Endothelial cell of umbilical vein (primary cell): ENCODE results near the gene LRRC34. TPM values are rescaled to one million over a fixed set of nuclear protein-coding genes. Genes with fewer than 3 reads are reported as not detected.

ENCODE experiments used
- BruUV-seq: library from RNA; stranded (reverse); fragments of 400-500 nt; replicated peaks from 2 replicates; lab custom pipeline; 2021; lab: Mats Ljungman, UMichigan
- CTCF ChIA-PET: fragments of 300-600, 350-600 bp; sonication (Branson Sonifier 250); formaldehyde crosslinking; loops from one replicate; lab custom pipeline; 2021; ENCODE audit warnings: antibody characterized with exemption, inconsistent platforms; lab: Charles Lee
- POLR2A ChIA-PET: fragments of 300-600, 350-600 bp; sonication (Branson Sonifier 250); formaldehyde crosslinking; loops from one replicate; lab custom pipeline; 2021; ENCODE audit warnings: antibody characterized with exemption, inconsistent platforms; lab: Charles Lee
- DNase-seq: peaks from one replicate; pipeline ENCODE4 v3.0.0-alpha.2; 2011; ENCODE audit warnings: low read depth, low spot score
- FAIRE-seq: peaks from 2 replicates; lab custom pipeline; 2011; peaks lifted over from hg19 to GRCh38; lab: Jason Lieb, UNC
- H2AFZ ChIP-seq: 2 replicates; pipeline ENCODE4 v1.6.0; 2012; ENCODE audit warnings: low read depth, low read length, control low read depth, inconsistent platforms
- H3K27ac ChIP-seq: 2 replicates; pipeline ENCODE4 v1.5.1; 2011; ENCODE audit warnings: low read depth, mild to moderate bottlenecking, control low read depth, low read length, moderate library complexity; ENCODE audit not compliant: insufficient read depth
- H3K27me3 ChIP-seq, 2 experiments: 2 replicates each; pipeline versions ENCODE4 v1.6.0 to v1.6.1; 2011; ENCODE audit warnings: low read length in 2 of 2, mixed read lengths in 1 of 2; ENCODE audit not compliant: control insufficient read depth in 2 of 2, insufficient read depth in 2 of 2
- H3K36me3 ChIP-seq, 2 experiments: 2 replicates in 1 of 2; 3 replicates in 1 of 2; pipeline ENCODE4 v1.5.1; 2011; ENCODE audit warnings: low read length in 2 of 2, mild to moderate bottlenecking in 1 of 2, moderate library complexity in 1 of 2; ENCODE audit not compliant: control insufficient read depth in 2 of 2, insufficient read depth in 2 of 2; ENCODE audit errors: extremely low read depth in 1 of 2
- H3K4me1 ChIP-seq: 3 replicates; pipeline ENCODE4 v1.5.1; 2011; ENCODE audit warnings: mild to moderate bottlenecking, low read length; ENCODE audit not compliant: control insufficient read depth, insufficient read depth; ENCODE audit errors: extremely low read depth
- H3K4me2 ChIP-seq: 2 replicates; pipeline ENCODE4 v1.6.1; 2011; ENCODE audit warnings: low read length, control low read depth, mixed read lengths; ENCODE audit not compliant: insufficient read depth
- H3K4me3 ChIP-seq, 3 experiments: fragments of 200-600 bp in 1 of 3; sonication (generic), shearing (Covaris generic) in 1 of 3; replicated peaks in 1 of 3; 2 replicates each; pipeline ENCODE4 v1.5.1; 2011 to 2016; ENCODE audit warnings: control low read depth in 3 of 3, low read length in 3 of 3, mild to moderate bottlenecking in 2 of 3, inconsistent platforms in 1 of 3, low read depth in 1 of 3, moderate library complexity in 1 of 3; ENCODE audit not compliant: insufficient read depth in 1 of 3
- H3K79me2 ChIP-seq: 2 replicates; pipeline ENCODE4 v1.6.0; 2012; ENCODE audit warnings: low read length, inconsistent platforms; ENCODE audit not compliant: control insufficient read depth, insufficient read depth
- H3K9ac ChIP-seq: replicated peaks from 2 replicates; pipeline ENCODE3; 2011; ENCODE audit warnings: low read length, control low read depth; ENCODE audit not compliant: insufficient read depth; ENCODE audit errors: extremely low read depth
- H3K9me1 ChIP-seq: replicated peaks from 3 replicates; pipeline ENCODE4 v1.6.0; 2011; ENCODE audit warnings: mild to moderate bottlenecking, low read length; ENCODE audit not compliant: control insufficient read depth, insufficient read depth; ENCODE audit errors: extremely low read depth
- H3K9me3 ChIP-seq: replicated peaks from 2 replicates; pipeline ENCODE4 v1.5.1; 2012; ENCODE audit warnings: low read length, inconsistent platforms; ENCODE audit not compliant: control insufficient read depth, insufficient read depth
- H4K20me1 ChIP-seq: replicated peaks from 2 replicates; pipeline ENCODE3; 2011; ENCODE audit warnings: mild to moderate bottlenecking, low read length; ENCODE audit not compliant: control insufficient read depth, insufficient read depth; ENCODE audit errors: extremely low read depth
- EZH2 ChIP-seq: IDR thresholded peaks from 2 replicates; pipeline ENCODE4 v1.6.1; 2012; ENCODE audit warnings: borderline replicate concordance, low read depth, mild to moderate bottlenecking, moderate library complexity, low read length, inconsistent platforms; ENCODE audit not compliant: severe bottlenecking
- FOS ChIP-seq: IDR thresholded peaks from 2 replicates; pipeline ENCODE4 v1.6.1; 2011; ENCODE audit warnings: mild to moderate bottlenecking, low read length, moderate library complexity, borderline replicate concordance; ENCODE audit not compliant: insufficient read depth
- GATA2 ChIP-seq: IDR thresholded peaks from 2 replicates; pipeline ENCODE4 v1.7.0; 2011; ENCODE audit warnings: low read depth, mild to moderate bottlenecking, moderate library complexity, mixed read lengths, low read length; ENCODE audit not compliant: insufficient read length, insufficient read depth
- JUN ChIP-seq: IDR thresholded peaks from 2 replicates; pipeline ENCODE4 v1.6.1; 2011; ENCODE audit warnings: borderline replicate concordance, low read depth; ENCODE audit not compliant: insufficient read length, insufficient read depth
- MYC ChIP-seq: IDR thresholded peaks from one replicate; pipeline ENCODE4 v1.6.1; 2011; ENCODE audit warnings: mild to moderate bottlenecking, low read depth, low read length
- POLR2A ChIP-seq: IDR thresholded peaks from 2 replicates; pipeline ENCODE4 v1.6.1; 2012; ENCODE audit warnings: low read depth, mild to moderate bottlenecking, control low read depth, low read length
- POLR2AphosphoS5 ChIP-seq: IDR thresholded peaks from 2 replicates; pipeline ENCODE4 v1.6.1; 2012; ENCODE audit warnings: low read depth, mild to moderate bottlenecking, control low read depth, low read length, moderate library complexity; ENCODE audit not compliant: insufficient read depth
- dilution Hi-C: fragments of 300-500 bp; cut with MboI; formaldehyde crosslinking; loops from one replicate; pipeline ENCODE4 v1.15.0; 2019; ENCODE audit warnings: low sequenced_read_pairs; ENCODE audit not compliant: extremely low pct_ligation_motif_present
- intact Hi-C: fragments of 100-400 bp; cut with micrococcal nuclease; formaldehyde crosslinking; loops from one replicate; pipeline ENCODE4 v1.10.0; 2022
- polyA plus RNA-seq, 4 experiments: library from polyadenylated mRNA; depleted of rRNA in 3 of 4; stranded (reverse) in 3 of 4; unstranded in 1 of 4; fragments of >200 nt; gene quantifications; 2 replicates each; pipeline versions ENCODE4 v1.2.1 to v1.2.3, GENCODE V29; 2011 to 2012; ENCODE audit warnings: missing spikeins in 1 of 4
- total RNA-seq: library from RNA; stranded (reverse); gene quantifications from 2 replicates; pipeline ENCODE4 v1.2.3, GENCODE V29; 2021
- TF ChIP-seq, protein P1 (sequence below): IDR thresholded peaks from 2 replicates; pipeline ENCODE4 v1.6.1; 2011; ENCODE audit not compliant: insufficient read depth, insufficient read length
- TF ChIP-seq, protein P2 (sequence below), 2 donors: IDR thresholded peaks; 1 replicate in 1 of 2; 2 replicates in 1 of 2; pipeline ENCODE4 v1.5.1; 2011; ENCODE audit warnings: low read length in 2 of 2, mild to moderate bottlenecking in 2 of 2, moderate library complexity in 2 of 2, control low read depth in 1 of 2, inconsistent platforms in 1 of 2, low read depth in 1 of 2; ENCODE audit not compliant: insufficient read depth in 1 of 2; ENCODE audit errors: extremely low read depth in 1 of 2

The LRRC34 gene
- total and polyA plus RNA-seq, 2 donors (not counting 3 experiments of a cell fraction or from before 2014, with no cell fraction given) = 0.72 to 2.5 TPM

- Histone ChIP-seq H3K4me1 (no peaks in the 10 kb centered on the region), H3K4me2 (no peak overlapping the region), H3K9me3 (no peaks in the 10 kb centered on the region), H3K79me2 (no peaks in the 10 kb centered on the region), H3K36me3 (no peaks in the 10 kb centered on the region), H3K9me1 (no peaks in the 10 kb centered on the region), H3K4me3 (no peak overlapping the region), H3K27ac (no peak overlapping the region), H3K27me3 (peaks cover 3 to 22% of the 10 kb centered on the region in 2 experiments), H4K20me1 (no peaks in the 10 kb centered on the region), H3K9ac (no peak overlapping the region), H2AFZ (no peak overlapping the region)
- ChIA-PET POLR2A (interaction anchor here (0.5 kb wide), 1 partner anchor 24 kb away, joined by 4 read pairs; no protein-coding TSS in a partner anchor), CTCF (no interaction called here)
- no TSS peak for BruUV-seq
- no peak for TF ChIP-seq GATA2
- TF ChIP-seq JUN = peak; percentile 32
- dilution Hi-C loops = no loop called here
- DNase-seq (no peak), FAIRE-seq (no peak)
- intact Hi-C loops = no loop called here
These were observed 64.0 kb downstream of the LRRC34 start for GRCh38 chr3:169748670-169749069.

DNA sequence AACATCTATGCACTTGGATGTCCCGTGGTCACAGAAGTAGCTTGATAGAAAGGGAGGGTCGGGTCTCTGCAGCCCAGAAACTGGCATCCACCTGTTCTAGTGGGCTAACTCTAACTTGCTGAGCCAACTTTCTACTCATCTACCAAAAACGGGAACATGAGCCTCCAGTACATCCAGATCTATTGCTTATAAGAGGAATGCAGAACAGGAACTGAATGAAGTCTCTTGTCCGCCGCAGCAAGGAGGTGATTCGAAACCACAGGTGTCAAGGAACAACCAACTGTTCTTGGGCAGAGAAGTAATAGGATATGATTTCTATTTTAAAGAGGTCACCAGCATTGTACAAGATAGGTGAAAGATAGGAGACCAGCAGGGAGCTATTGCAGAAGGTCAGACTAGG is 65.8 kb downstream of the LRRC34 start:
- Histone ChIP-seq H3K79me2 (no peaks in the 10 kb centered on the region), H3K27me3 (peaks cover 3 to 16% of the 10 kb centered on the region in 2 experiments), H3K9ac (no peak overlapping the region), H3K9me1 (no peaks in the 10 kb centered on the region), H3K4me1 (no peaks in the 10 kb centered on the region), H4K20me1 (no peaks in the 10 kb centered on the region), H3K36me3 (no peaks in the 10 kb centered on the region), H3K4me2 (no peak overlapping the region), H3K4me3 (no peak overlapping the region), H3K27ac (no peak overlapping the region), H3K9me3 (no peaks in the 10 kb centered on the region), H2AFZ (no peak overlapping the region)
- TF ChIP-seq FOS = no peak
- no peak for TF ChIP-seq MYC
- TF ChIP-seq, protein P1, sequence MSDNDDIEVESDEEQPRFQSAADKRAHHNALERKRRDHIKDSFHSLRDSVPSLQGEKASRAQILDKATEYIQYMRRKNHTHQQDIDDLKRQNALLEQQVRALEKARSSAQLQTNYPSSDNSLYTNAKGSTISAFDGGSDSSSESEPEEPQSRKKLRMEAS = no peak
- no peak for TF ChIP-seq JUN
- TF ChIP-seq, protein P2, sequence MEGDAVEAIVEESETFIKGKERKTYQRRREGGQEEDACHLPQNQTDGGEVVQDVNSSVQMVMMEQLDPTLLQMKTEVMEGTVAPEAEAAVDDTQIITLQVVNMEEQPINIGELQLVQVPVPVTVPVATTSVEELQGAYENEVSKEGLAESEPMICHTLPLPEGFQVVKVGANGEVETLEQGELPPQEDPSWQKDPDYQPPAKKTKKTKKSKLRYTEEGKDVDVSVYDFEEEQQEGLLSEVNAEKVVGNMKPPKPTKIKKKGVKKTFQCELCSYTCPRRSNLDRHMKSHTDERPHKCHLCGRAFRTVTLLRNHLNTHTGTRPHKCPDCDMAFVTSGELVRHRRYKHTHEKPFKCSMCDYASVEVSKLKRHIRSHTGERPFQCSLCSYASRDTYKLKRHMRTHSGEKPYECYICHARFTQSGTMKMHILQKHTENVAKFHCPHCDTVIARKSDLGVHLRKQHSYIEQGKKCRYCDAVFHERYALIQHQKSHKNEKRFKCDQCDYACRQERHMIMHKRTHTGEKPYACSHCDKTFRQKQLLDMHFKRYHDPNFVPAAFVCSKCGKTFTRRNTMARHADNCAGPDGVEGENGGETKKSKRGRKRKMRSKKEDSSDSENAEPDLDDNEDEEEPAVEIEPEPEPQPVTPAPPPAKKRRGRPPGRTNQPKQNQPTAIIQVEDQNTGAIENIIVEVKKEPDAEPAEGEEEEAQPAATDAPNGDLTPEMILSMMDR (IDR thresholded peaks at IDR 0.05; ENCODE audit: extremely low read depth in 1 of 2, insufficient read depth in 1 of 2, low read depth in 1 of 2, low read length in 2 of 2) = no peak
- TF ChIP-seq POLR2A = no peak
- no peak for TF ChIP-seq GATA2
- TF ChIP-seq POLR2AphosphoS5 = no peak
- no peak for TF ChIP-seq EZH2
- no peak for FAIRE-seq
- BruUV-seq = no TSS peak
- ChIA-PET CTCF (interaction anchor here (1.2 to 6.9 kb wide), 3 partner anchors 77 to 1535 kb away, joined by 4 to 97 read pairs (median 26); no protein-coding TSS in a partner anchor), POLR2A (no interaction called here)
- dilution Hi-C loops = no loop called here
- intact Hi-C loops = no loop called here
- DNase-seq = no peak
